Pancreas (tissue), 10 donors: ENCODE measurements around the gene PATZ1. TPM values are rescaled to one million over a fixed set of nuclear protein-coding genes. Genes with fewer than 3 reads are reported as not detected.

Experiments
- ATAC-seq, 4 donors: fragments of 200-7000 bp; cut with Tn5 transposase; one replicate each; pipeline versions ENCODE4 v1.8.0 to v1.9.1; 2020; ENCODE audit warnings: mild to moderate bottlenecking in 4 of 4, moderate library complexity in 4 of 4
- DNase-seq, 6 donors: peaks; one replicate each; pipeline ENCODE4 v3.0.0-alpha.2; 2020
- FAIRE-seq: peaks from 2 replicates; lab custom pipeline; 2012; peaks lifted over from hg19 to GRCh38; lab: Jason Lieb, UNC
- H3K27ac ChIP-seq, 4 donors: fragments of 200-600 bp; sonication (generic); 1 replicate in 3 of 4; 2 replicates in 1 of 4; pipeline versions ENCODE4 v1.5.0 to v1.8.0; 2020
- H3K27me3 ChIP-seq, 4 donors: fragments of 200-600 bp; one replicate each; pipeline ENCODE4 v1.8.0; 2021
- H3K36me3 ChIP-seq, 3 donors: fragments of 200-600 bp; sonication (generic) in 1 of 3; one replicate each; pipeline versions ENCODE4 v1.5.0 to v1.8.0; 2020 to 2021
- H3K4me1 ChIP-seq, 3 donors: fragments of 200-600 bp; one replicate each; pipeline ENCODE4 v1.8.0; 2021
- H3K4me3 ChIP-seq, 4 donors: fragments of 200-600 bp; sonication (generic) in 2 of 4; one replicate each; pipeline versions ENCODE4 v1.5.0 to v1.8.0; 2020 to 2021
- H3K9me3 ChIP-seq, 4 donors: fragments of 200-600 bp; one replicate each; pipeline ENCODE4 v1.8.0; 2021
- WGBS, 2 donors: extraction: QIAGEN DNeasy Blood & Tissue Kit; methylation state at CpG; one replicate each; pipeline ENCODE4 v1.1.7; 2013; 5-methylcytosine and 5-hydroxymethylcytosine counted together
- intact Hi-C, 3 donors: fragments of 100-400 bp; cut with DNase I; formaldehyde crosslinking; loops; one replicate each; pipeline versions ENCODE4 v1.11.1 to v1.14.2; 2022
- polyA plus RNA-seq, 2 donors: library from polyadenylated mRNA; stranded (reverse); fragments of 200-250 nt; gene quantifications; one replicate each; pipeline ENCODE4 v1.2.3, GENCODE V29; 2013
- total RNA-seq, 6 donors: library from RNA; stranded (reverse); fragmentation: NEBNext Ultra II Directional in 4 of 6; extraction: Animal tissue kit (Norgen Biotek cat#: 25700) in 4 of 6; gene quantifications; one replicate each; pipeline versions ENCODE4 v1.2.1 to v1.2.4, GENCODE V29; 2021 to 2023
- TF ChIP-seq, protein P1 (sequence below), 4 donors: fragments of 200-600 bp; sonication (generic) in 3 of 4; IDR thresholded peaks; one replicate each; pipeline versions ENCODE4 v1.5.0 to v1.8.0; 2021; ENCODE audit warnings: antibody characterized with exemption in 4 of 4
- donor health status: healthy with polysubstance abuse.
- donor health status: DM: no; HTN: no; CAD: no; lungs with moderate emphysema.
- donor health status: DM: no; HTN: no; CAD: no.
- donor health status: control.
- donor health status: control.
- donor health status: Bipolar disorder and iron deficiency.
- donor health status: DM: yes; HTN: yes; CAD: no.
- donor health status: DM: no; HTN: no; CAD: no.
- donor health status: DM: no; HTN: no; CAD: no.
- donor health status: DM: yes; HTN: yes; CAD: no.

PATZ1 gene
- total and polyA plus RNA-seq, 8 donors = 12.0 to 30.2 (median 17.6) TPM

DNA sequence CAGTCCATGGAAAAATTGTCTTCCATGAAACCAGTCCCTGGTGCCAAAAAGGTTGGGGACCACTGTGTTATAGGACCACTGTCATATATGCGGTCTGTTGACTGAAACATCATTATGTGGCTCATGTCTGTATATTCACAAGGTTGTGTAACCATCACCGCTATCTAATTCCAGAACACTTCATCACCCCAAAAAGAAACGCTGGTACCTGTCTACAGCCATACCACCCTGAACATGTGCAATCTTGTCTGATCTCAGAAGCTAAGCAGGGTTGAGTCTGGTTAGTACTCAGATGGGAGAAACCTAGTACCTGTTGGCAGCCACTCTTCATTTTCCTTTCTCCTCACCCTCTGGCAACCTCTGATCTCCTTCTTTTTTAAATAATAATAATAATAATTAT lies 41.0 kb downstream of the PATZ1 start:
- ATAC-seq = no peak
- no peak overlapping the region for H3K27ac ChIP-seq
- no peaks in the 10 kb centered on the region for H3K36me3 ChIP-seq
- FAIRE-seq = no peak
- WGBS, 2 donors = 85 to 89% methylated on average over 3 of the region's 3 CpGs
- DNase-seq = no peak
- H3K4me1 ChIP-seq = no peaks in the 10 kb centered on the region
- no peaks in the 10 kb centered on the region for H3K27me3 ChIP-seq
- intact Hi-C loops = no loop called here
- H3K9me3 ChIP-seq = no peaks in the 10 kb centered on the region
- TF ChIP-seq, protein P1, sequence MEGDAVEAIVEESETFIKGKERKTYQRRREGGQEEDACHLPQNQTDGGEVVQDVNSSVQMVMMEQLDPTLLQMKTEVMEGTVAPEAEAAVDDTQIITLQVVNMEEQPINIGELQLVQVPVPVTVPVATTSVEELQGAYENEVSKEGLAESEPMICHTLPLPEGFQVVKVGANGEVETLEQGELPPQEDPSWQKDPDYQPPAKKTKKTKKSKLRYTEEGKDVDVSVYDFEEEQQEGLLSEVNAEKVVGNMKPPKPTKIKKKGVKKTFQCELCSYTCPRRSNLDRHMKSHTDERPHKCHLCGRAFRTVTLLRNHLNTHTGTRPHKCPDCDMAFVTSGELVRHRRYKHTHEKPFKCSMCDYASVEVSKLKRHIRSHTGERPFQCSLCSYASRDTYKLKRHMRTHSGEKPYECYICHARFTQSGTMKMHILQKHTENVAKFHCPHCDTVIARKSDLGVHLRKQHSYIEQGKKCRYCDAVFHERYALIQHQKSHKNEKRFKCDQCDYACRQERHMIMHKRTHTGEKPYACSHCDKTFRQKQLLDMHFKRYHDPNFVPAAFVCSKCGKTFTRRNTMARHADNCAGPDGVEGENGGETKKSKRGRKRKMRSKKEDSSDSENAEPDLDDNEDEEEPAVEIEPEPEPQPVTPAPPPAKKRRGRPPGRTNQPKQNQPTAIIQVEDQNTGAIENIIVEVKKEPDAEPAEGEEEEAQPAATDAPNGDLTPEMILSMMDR (IDR thresholded peaks at IDR 0.05) = no peak
- H3K4me3 ChIP-seq = no peak overlapping the region

DNA sequence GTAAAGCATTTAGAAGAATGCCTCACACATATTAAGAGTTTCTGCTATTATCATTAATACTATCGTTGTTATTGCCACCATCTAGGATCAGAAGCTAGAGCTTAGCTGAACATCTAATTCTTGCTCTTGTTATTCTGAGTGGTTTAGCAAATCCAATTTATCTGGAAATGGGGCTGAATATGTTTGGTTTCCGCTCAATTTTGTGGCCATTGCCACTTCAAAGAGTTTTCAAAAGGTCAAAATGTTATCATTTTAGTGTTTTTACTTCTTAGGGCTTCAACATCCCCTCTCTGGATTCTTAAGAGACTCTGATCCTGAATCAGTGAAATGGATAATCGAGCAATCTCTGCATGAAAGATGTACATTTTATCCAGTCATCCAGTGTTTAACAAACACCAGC lies 43.6 kb downstream of the PATZ1 start:
- no peaks in the 10 kb centered on the region for H3K36me3 ChIP-seq
- ATAC-seq (no peak), DNase-seq (no peak), FAIRE-seq (no peak)
- no peaks in the 10 kb centered on the region for H3K27me3 ChIP-seq
- WGBS, 2 donors = 76 to 88% methylated on average over 3 of the region's 3 CpGs
- TF ChIP-seq, protein P1 (IDR thresholded peaks at IDR 0.05) = no peak
- intact Hi-C loops = no loop called here
- H3K4me1 ChIP-seq = no peaks in the 10 kb centered on the region
- no peak overlapping the region for H3K27ac ChIP-seq
- no peaks in the 10 kb centered on the region for H3K9me3 ChIP-seq
- no peak overlapping the region for H3K4me3 ChIP-seq

DNA sequence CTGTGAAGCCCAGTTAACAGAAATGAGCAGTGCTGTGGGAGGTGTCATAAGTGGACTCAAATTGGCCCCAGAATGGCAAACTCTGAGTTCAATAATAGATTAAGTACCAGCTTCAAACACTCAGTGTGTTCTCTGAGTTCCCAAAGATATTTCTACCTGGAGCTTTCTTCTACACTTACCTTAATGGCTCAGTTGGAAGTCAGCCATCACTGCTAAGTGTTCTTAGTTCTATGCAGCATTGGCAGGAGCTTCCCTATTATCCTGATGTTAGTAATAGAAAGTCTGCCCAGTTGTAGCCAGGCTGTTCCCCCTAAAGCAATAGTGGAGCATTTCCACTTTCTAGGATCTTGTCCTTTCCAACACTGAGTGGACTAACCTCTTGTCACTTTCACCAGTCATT lies 44.1 kb downstream of the PATZ1 start:
- intact Hi-C loops = no loop called here
- peak in 2 of 4 donors; percentile 15 to 22 for ATAC-seq
- no peak for DNase-seq
- no peaks in the 10 kb centered on the region for H3K4me1 ChIP-seq
- H3K4me3 ChIP-seq = no peak overlapping the region
- TF ChIP-seq, protein P1 (IDR thresholded peaks at IDR 0.05) = no peak
- H3K27me3 ChIP-seq = no peaks in the 10 kb centered on the region
- H3K27ac ChIP-seq = no peak overlapping the region
- no peaks in the 10 kb centered on the region for H3K9me3 ChIP-seq
- H3K36me3 ChIP-seq = no peaks in the 10 kb centered on the region
- FAIRE-seq = no peak

DNA sequence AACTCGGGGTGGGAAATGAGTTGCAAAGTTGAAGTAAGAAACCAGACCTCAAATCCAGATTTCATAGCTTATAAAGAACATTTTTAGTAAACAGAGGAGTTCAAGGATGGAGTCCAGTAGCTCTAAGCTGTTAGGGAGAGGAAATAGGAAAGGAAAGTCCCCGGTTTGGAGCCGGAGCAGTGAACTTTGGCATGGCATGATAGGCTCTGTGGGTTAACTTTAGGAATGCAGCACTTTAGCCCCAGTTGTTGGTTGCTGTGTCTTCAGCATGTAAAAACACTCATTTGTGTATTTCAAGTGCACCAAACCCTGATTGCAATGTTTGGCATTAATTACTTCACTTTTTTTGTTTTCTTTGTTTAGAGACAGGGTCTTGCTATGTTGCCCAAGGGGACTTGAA lies 45.2 kb downstream of the PATZ1 start:
- H3K9me3 ChIP-seq = no peaks in the 10 kb centered on the region
- no peak for ATAC-seq
- 71 to 78% methylated on average over 3 of the region's 3 CpGs for WGBS, 2 donors
- no peak overlapping the region for H3K4me3 ChIP-seq
- no peaks in the 10 kb centered on the region for H3K27me3 ChIP-seq
- H3K27ac ChIP-seq = no peak overlapping the region
- intact Hi-C loops = no loop called here
- no peak for DNase-seq
- FAIRE-seq = no peak
- no peaks in the 10 kb centered on the region for H3K36me3 ChIP-seq
- TF ChIP-seq, protein P1 (IDR thresholded peaks at IDR 0.05) = no peak
- no peaks in the 10 kb centered on the region for H3K4me1 ChIP-seq

DNA sequence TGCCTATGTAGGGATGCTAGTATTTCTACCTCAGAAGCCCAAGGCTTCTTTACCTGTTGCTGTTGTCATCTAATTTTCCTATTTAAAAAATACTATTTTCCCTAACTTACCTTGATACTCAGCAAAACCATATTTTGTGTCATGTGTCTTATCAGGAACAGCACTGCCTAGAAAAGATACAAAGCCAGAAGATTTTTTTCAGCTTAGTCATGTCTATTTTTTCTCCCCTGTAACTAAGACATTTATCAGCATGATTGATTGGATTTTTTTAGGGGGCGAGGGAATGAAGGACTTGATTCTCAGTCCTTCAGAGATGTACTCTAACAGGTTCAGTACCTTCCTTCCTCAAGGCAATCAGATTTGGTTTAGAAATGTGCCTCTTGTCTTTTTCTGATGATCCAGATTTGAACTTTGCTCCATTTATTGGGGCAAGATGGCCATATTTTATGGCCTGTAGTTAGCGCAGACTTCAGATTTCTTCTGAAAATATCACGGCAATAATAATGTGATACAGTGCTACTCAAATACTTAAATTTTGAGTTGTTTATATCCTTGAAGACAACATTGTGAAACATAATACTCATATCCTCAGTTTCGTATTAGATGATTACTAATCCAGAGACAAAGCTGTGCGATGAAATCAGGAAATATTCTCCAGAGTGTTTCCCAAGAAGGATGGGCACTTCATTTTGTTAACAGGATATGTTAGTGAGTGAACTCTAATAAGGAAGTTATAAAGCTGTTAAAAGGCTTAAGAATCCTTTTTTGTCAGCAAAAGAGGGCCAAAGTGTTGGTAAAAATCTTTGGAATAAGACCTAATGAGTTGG lies 50.1 kb downstream of the PATZ1 start:
- WGBS, 2 donors = 69 to 83% methylated on average over 5 of the region's 5 CpGs
- no peak for DNase-seq
- ATAC-seq = no peak
- intact Hi-C loops = no loop called here
- peaks cover 0 to 6% (median 5%) of the 10 kb centered on the region in 3 donors for H3K4me1 ChIP-seq
- no peak overlapping the region for H3K4me3 ChIP-seq
- no peaks in the 10 kb centered on the region for H3K27me3 ChIP-seq
- TF ChIP-seq, protein P1 (IDR thresholded peaks at IDR 0.05) = no peak
- H3K36me3 ChIP-seq = no peaks in the 10 kb centered on the region
- H3K9me3 ChIP-seq = no peaks in the 10 kb centered on the region
- no peak for FAIRE-seq
- peak overlapping the region in 2 of 4 donors; percentile 50 to 56 for H3K27ac ChIP-seq
